GM12892 (cell line): ENCODE data around the gene MAPKAPK2.

Source experiments
- POLR2A ChIP-seq: IDR thresholded peaks from 2 replicates; pipeline ENCODE4 v1.6.1; 2011; ENCODE audit warnings: low read depth, low read length, control low read depth
- POLR2AphosphoS5 ChIP-seq: IDR thresholded peaks from 2 replicates; pipeline ENCODE4 v1.6.1; 2011; ENCODE audit warnings: low read depth, low read length, control low read depth

GRCh38 chr1:206706298-206706791 is 21.6 kb downstream of the MAPKAPK2 start:
- TF ChIP-seq POLR2A: no peak
- no peak for TF ChIP-seq POLR2AphosphoS5
